Pancreas (tissue), 10 donors: ENCODE results near the gene ATG2A. TPM values are rescaled to one million over a fixed set of nuclear protein-coding genes. Genes with fewer than 3 reads are reported as not detected.

Experiments
- ATAC-seq, 4 donors: fragments of 200-7000 bp; cut with Tn5 transposase; one replicate each; pipeline versions ENCODE4 v1.8.0 to v1.9.1; 2020; ENCODE audit warnings: mild to moderate bottlenecking in 4 of 4, moderate library complexity in 4 of 4
- DNase-seq, 6 donors: peaks; one replicate each; pipeline ENCODE4 v3.0.0-alpha.2; 2020
- FAIRE-seq: peaks from 2 replicates; lab custom pipeline; 2012; peaks lifted over from hg19 to GRCh38; lab: Jason Lieb, UNC
- H3K27ac ChIP-seq, 4 donors: fragments of 200-600 bp; sonication (generic); 1 replicate in 3 of 4; 2 replicates in 1 of 4; pipeline versions ENCODE4 v1.5.0 to v1.8.0; 2020
- H3K27me3 ChIP-seq, 4 donors: fragments of 200-600 bp; one replicate each; pipeline ENCODE4 v1.8.0; 2021
- H3K36me3 ChIP-seq, 3 donors: fragments of 200-600 bp; sonication (generic) in 1 of 3; one replicate each; pipeline versions ENCODE4 v1.5.0 to v1.8.0; 2020 to 2021
- H3K4me1 ChIP-seq, 3 donors: fragments of 200-600 bp; one replicate each; pipeline ENCODE4 v1.8.0; 2021
- H3K4me3 ChIP-seq, 4 donors: fragments of 200-600 bp; sonication (generic) in 2 of 4; one replicate each; pipeline versions ENCODE4 v1.5.0 to v1.8.0; 2020 to 2021
- H3K9me3 ChIP-seq, 4 donors: fragments of 200-600 bp; one replicate each; pipeline ENCODE4 v1.8.0; 2021
- WGBS, 2 donors: extraction: QIAGEN DNeasy Blood & Tissue Kit; methylation state at CpG; one replicate each; pipeline ENCODE4 v1.1.7; 2013; 5-methylcytosine and 5-hydroxymethylcytosine counted together
- intact Hi-C, 3 donors: fragments of 100-400 bp; cut with DNase I; formaldehyde crosslinking; loops; one replicate each; pipeline versions ENCODE4 v1.11.1 to v1.14.2; 2022
- polyA plus RNA-seq, 2 donors: library from polyadenylated mRNA; stranded (reverse); fragments of 200-250 nt; gene quantifications; one replicate each; pipeline ENCODE4 v1.2.3, GENCODE V29; 2013
- total RNA-seq, 6 donors: library from RNA; stranded (reverse); fragmentation: NEBNext Ultra II Directional in 4 of 6; extraction: Animal tissue kit (Norgen Biotek cat#: 25700) in 4 of 6; gene quantifications; one replicate each; pipeline versions ENCODE4 v1.2.1 to v1.2.4, GENCODE V29; 2021 to 2023
- TF ChIP-seq, protein P1 (sequence below), 4 donors: fragments of 200-600 bp; sonication (generic) in 3 of 4; IDR thresholded peaks; one replicate each; pipeline versions ENCODE4 v1.5.0 to v1.8.0; 2021; ENCODE audit warnings: antibody characterized with exemption in 4 of 4
- donor health status: healthy with polysubstance abuse.
- donor health status: DM: no; HTN: no; CAD: no; lungs with moderate emphysema.
- donor health status: DM: no; HTN: no; CAD: no.
- donor health status: control.
- donor health status: control.
- donor health status: Bipolar disorder and iron deficiency.
- donor health status: DM: yes; HTN: yes; CAD: no.
- donor health status: DM: no; HTN: no; CAD: no.
- donor health status: DM: no; HTN: no; CAD: no.
- donor health status: DM: yes; HTN: yes; CAD: no.

Gene ATG2A
- total and polyA plus RNA-seq, 8 donors = 13.3 to 34.1 (median 17.1) TPM

DNA sequence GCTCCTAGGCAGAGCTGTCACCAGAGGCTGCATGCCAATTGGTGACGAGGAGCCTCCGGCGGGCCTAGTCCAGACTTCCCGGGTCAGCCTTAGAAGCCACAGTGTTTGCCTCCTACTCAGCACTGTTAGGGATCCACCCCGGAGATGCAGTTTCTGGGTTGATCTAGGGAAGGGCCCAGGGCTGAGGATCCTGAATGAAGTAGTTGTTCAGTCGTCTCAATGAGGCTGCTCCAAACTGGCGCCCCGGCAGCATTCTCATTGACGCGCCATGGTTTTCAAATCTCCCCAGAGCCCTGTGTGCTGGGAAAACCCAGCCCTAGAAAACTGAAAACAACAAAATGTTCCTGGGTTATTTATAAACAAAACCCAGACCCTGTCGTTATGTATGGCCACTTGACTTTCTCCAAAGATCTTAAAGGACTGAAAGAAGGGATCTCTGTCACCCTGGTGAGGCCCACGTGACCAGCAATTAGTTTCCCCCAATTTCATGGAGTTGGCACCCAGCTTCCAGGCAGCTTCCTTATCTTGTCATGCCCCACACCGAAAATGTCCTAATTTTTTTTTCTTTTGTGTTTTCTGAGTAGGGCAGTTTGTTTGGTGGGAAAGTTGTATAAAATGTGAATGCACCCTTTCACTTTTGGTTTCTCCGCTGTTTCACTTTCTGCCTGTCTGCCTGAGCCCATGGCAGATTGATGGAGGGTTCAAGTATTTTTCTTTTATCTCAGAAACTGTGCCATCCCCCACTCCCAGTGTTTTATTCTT lies 36.6 kb downstream of the ATG2A start:
- Histone ChIP-seq H3K27ac (no peak overlapping the region), H3K9me3 (no peaks in the 10 kb centered on the region), H3K27me3 (no peaks in the 10 kb centered on the region), H3K4me1 (peaks cover 4 to 22% (median 18%) of the 10 kb centered on the region in 3 donors), H3K36me3 (no peaks in the 10 kb centered on the region), H3K4me3 (no peak overlapping the region)
- DNase-seq (no peak), ATAC-seq (no peak), FAIRE-seq (no peak)
- TF ChIP-seq, protein P1, sequence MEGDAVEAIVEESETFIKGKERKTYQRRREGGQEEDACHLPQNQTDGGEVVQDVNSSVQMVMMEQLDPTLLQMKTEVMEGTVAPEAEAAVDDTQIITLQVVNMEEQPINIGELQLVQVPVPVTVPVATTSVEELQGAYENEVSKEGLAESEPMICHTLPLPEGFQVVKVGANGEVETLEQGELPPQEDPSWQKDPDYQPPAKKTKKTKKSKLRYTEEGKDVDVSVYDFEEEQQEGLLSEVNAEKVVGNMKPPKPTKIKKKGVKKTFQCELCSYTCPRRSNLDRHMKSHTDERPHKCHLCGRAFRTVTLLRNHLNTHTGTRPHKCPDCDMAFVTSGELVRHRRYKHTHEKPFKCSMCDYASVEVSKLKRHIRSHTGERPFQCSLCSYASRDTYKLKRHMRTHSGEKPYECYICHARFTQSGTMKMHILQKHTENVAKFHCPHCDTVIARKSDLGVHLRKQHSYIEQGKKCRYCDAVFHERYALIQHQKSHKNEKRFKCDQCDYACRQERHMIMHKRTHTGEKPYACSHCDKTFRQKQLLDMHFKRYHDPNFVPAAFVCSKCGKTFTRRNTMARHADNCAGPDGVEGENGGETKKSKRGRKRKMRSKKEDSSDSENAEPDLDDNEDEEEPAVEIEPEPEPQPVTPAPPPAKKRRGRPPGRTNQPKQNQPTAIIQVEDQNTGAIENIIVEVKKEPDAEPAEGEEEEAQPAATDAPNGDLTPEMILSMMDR (IDR thresholded peaks at IDR 0.05) = no peak
- intact Hi-C loops = no loop called here
- 79% methylated on average over 14 of the region's 14 CpGs for WGBS, 2 donors

DNA sequence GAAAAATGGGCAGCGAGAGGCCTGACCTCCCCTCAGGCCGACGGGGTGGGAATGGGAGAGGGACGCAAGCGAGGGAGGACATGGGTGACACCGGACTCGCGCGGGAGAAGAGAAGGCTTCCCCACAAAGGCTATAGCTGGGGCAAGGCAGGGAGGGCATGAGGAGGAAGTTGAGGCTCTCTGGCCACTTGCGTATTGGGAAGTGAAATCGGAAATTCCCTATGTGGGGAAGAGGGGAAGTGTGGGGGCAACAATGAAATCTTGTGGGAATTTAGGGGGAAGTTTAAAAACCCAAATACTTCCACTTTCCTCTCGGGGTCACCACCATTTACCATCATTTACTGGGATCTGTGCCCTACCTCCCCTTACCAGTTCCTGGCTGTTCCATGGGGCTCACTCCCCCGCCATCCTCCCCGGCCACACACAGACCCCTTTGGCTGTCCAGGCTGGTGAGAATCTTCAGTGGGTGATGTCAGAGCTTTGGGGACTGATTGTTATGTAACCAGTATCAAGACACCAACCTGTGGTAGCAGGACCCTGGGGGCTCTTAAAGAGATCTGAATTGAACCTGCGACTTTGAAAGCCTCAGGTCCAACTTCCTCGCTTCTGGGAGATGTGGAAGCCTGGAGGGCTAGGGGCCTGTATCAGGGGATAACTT lies 37.6 kb downstream of the ATG2A start:
- intact Hi-C loops = no loop called here
- ATAC-seq = peak; percentile 0 to 9 (median 5)
- WGBS, 2 donors = 16% methylated on average over 16 of the region's 16 CpGs
- Histone ChIP-seq H3K27ac (peak overlapping the region; percentile 76 to 91 (median 83)), H3K4me3 (peak overlapping the region; percentile 56 to 97 (median 74)), H3K4me1 (peaks cover 4 to 22% (median 18%) of the 10 kb centered on the region in 3 donors), H3K36me3 (no peaks in the 10 kb centered on the region), H3K27me3 (no peaks in the 10 kb centered on the region), H3K9me3 (no peaks in the 10 kb centered on the region)
- TF ChIP-seq, protein P1 (IDR thresholded peaks at IDR 0.05) = no peak
- no peak for DNase-seq
- no peak for FAIRE-seq

DNA sequence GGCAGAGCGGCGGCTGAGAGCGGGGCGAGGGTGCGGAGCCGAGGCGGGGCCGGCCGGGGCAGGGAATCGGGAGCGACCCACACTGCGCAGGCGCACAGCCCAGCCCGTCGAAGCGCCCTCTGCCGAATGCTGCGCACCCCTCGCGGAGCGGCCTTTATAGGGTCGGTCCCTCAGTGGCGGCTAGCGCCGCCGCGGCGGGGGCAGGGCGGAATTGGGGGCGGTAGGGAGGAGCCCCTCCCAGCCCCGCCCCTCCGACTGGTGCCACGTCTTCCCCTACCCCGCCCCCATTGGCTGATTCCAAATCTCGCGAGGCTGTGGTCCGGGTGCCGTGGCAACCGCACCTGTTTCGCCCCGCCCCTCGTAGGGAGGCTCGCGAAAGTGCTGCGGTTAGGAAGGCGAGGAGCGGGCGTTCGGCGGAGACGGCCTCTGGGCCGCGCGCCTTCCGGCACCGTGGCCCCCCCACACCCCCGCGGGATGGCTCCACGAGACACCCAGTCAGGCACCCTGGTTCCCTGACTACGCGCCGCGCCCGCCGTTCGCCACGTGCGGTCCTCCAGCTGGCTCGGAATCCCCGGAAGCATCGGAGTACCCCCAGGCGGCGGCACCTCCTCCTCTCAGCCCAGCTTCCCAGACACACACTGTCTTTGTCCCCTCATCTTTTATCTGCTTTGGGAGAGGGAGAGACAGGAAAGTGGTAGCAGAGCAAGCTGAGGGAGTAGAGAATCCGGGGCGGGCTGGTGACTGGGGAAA lies 38.3 kb downstream of the ATG2A start, which contains the start of gene EHD1:
Gene EHD1 (minus strand): TSS at position 128 of the 750 bp plus-strand sequence. CDS start 157 bp downstream, outside the sequence.
- Histone ChIP-seq H3K4me1 (peaks cover 4 to 22% (median 18%) of the 10 kb centered on the region in 3 donors), H3K36me3 (no peaks in the 10 kb centered on the region), H3K27me3 (no peaks in the 10 kb centered on the region), H3K4me3 (peak within 1 kb of the TSS; percentile 65 to 97 (median 81)), H3K9me3 (no peaks in the 10 kb centered on the region), H3K27ac (peak within 1 kb of the TSS; percentile 76 to 91 (median 83))
- TF ChIP-seq, protein P1 (IDR thresholded peaks at IDR 0.05) = peak in 2 of 4 donors; percentile 20 to 31
- FAIRE-seq (no peak), DNase-seq (peak; percentile 98 to 100 (median 99)), ATAC-seq (peak; percentile 90 to 95 (median 93))
- 0 to 1% methylated on average over 50 to 75 of the region's 75 CpGs for WGBS, 2 donors
- intact Hi-C loops = no loop called here

DNA sequence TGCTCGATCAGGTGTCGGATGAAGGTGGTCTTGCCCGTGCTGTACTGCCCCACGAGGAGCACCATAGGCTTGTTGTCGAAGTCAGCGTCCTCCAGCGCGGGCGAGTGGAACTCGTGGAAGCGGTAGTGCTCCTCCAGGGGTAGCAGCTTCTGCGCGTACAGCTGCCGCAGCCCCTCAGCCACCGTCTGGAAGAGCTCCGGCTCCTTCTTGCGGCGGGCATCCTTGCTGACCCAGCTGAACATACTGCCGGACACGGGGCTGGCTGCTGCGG lies 38.9 kb downstream of the ATG2A start:
- 0 to 1% methylated on average over 20 to 21 of the region's 21 CpGs for WGBS, 2 donors

More for the DNA sequence above, 38.9 kb downstream of the ATG2A start:
- peaks cover 0 to 4% (median 0%) of the 10 kb centered on the region in 3 donors for H3K36me3 ChIP-seq
- H3K4me3 ChIP-seq = peak overlapping the region; percentile 53 to 97 (median 72)
- intact Hi-C loops = no loop called here
- peak in 1 of 6 donors; percentile 75 for DNase-seq
- peak; percentile 26 to 51 (median 38) for ATAC-seq
- FAIRE-seq = no peak
- TF ChIP-seq, protein P1 (IDR thresholded peaks at IDR 0.05) = no peak
- peak overlapping the region; percentile 29 to 76 (median 64) for H3K27ac ChIP-seq
- H3K27me3 ChIP-seq = no peaks in the 10 kb centered on the region
- peaks cover 4 to 22% (median 18%) of the 10 kb centered on the region in 3 donors for H3K4me1 ChIP-seq
- H3K9me3 ChIP-seq = no peaks in the 10 kb centered on the region
